HEK293T (cell line): Measurements from ENCODE around the gene SERPINB4.

ENCODE experiments used
- FOXK2 ChIP-seq: fragments of 450-650 bp; IDR thresholded peaks from 2 replicates; pipeline ENCODE4 v1.6.1; 2016; ENCODE audit warnings: mild to moderate bottlenecking
- FOXM1 ChIP-seq: fragments of 450-650 bp; IDR thresholded peaks from 2 replicates; pipeline ENCODE4 v1.6.1; 2017; ENCODE audit warnings: mild to moderate bottlenecking, borderline replicate concordance
- HDGF ChIP-seq: fragments of 450-650 bp; IDR thresholded peaks from 2 replicates; pipeline ENCODE4 v1.6.1; 2017; ENCODE audit warnings: antibody characterized with exemption, borderline replicate concordance

DNA sequence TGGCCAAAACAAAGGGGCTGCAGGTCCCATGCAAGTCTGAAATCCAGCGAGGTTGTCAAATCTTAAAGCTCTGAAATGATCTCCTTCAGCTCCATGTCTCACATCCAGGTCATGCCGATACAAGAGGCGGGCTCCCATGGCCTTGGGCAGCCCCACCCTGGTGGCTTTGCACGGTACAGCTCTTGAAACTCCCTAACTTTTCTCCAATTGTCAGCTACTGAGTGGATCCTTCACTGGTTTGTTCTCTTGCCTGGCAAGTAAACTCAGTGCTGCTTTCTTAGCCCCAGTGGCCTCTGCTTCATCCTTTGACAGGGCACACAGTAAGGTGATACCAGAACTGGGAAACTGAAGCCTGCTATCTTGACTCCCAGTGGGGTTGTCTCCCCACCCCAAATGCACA lies 30.6 kb downstream of the SERPINB4 start:
- TF ChIP-seq HDGF (no peak), FOXM1 (no peak), FOXK2 (no peak)
